Ishikawa (cell line): ENCODE results near the gene DLG3.

Experiments used
- CEBPB ChIP-seq: IDR thresholded peaks from 2 replicates; pipeline ENCODE4 v1.6.1; 2012
- CREB1 ChIP-seq: IDR thresholded peaks from 2 replicates; pipeline ENCODE4 v1.6.1; 2012; ENCODE audit warnings: low read depth
- EGR1 ChIP-seq: IDR thresholded peaks from 2 replicates; pipeline ENCODE4 v1.6.1; 2012
- EP300 ChIP-seq: IDR thresholded peaks from 2 replicates; pipeline ENCODE4 v1.6.1; 2012; ENCODE audit warnings: borderline replicate concordance
- FOXM1 ChIP-seq: IDR thresholded peaks from 2 replicates; pipeline ENCODE4 v1.6.1; 2012; ENCODE audit warnings: low read depth, borderline replicate concordance
- MAX ChIP-seq: IDR thresholded peaks from 2 replicates; pipeline ENCODE4 v1.6.1; 2012
- NFIC ChIP-seq: IDR thresholded peaks from 2 replicates; pipeline ENCODE4 v1.6.1; 2012
- RAD21 ChIP-seq: IDR thresholded peaks from 2 replicates; pipeline ENCODE4 v1.6.1; 2012; ENCODE audit warnings: low read depth
- REST ChIP-seq: IDR thresholded peaks from 2 replicates; pipeline ENCODE4 v1.6.1; 2012; ENCODE audit warnings: low read depth, mild to moderate bottlenecking
- TAF1 ChIP-seq: IDR thresholded peaks from 2 replicates; pipeline ENCODE4 v1.6.1; 2012; ENCODE audit warnings: low read depth, mild to moderate bottlenecking
- TCF12 ChIP-seq: IDR thresholded peaks from 2 replicates; pipeline ENCODE4 v1.6.1; 2012; ENCODE audit warnings: low read depth
- TEAD4 ChIP-seq: IDR thresholded peaks from 2 replicates; pipeline ENCODE4 v1.6.1; 2012
- YY1 ChIP-seq: IDR thresholded peaks from 2 replicates; pipeline ENCODE4 v1.6.1; 2012; ENCODE audit warnings: low read depth
- ZBTB7A ChIP-seq: IDR thresholded peaks from 2 replicates; pipeline ENCODE4 v1.6.1; 2012; ENCODE audit warnings: low read depth
- TF ChIP-seq, protein P1 (sequence below): IDR thresholded peaks from 2 replicates; pipeline ENCODE4 v1.6.1; 2012

Gene DLG3

DNA sequence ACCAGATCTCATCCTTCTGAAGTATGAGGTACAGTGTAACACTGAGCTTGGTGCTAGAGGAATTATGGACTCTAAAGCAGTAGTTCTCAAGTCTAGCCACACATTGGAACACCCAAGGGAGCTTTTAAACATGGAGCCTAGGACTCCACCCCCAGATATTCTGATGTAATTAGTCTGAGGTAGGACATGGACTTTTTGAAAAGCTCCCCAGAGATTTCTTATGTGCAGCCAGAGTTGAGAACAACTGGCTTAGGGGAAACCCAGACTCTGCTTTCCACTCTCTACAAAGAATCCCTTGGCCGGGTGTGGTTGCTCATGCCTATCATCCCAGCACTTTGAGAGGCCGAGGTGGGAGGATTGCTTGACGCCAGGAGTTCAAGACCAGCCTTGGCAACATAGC lies 33.2 kb upstream of the DLG3 start:
- TF ChIP-seq CREB1 = no peak
- no peak for TF ChIP-seq TEAD4
- no peak for TF ChIP-seq TAF1

GRCh38 chrX:70421618-70422017 lies 23.0 kb upstream of the DLG3 start:
- TF ChIP-seq REST (no peak), TEAD4 (no peak), RAD21 (no peak), MAX (no peak), TCF12 (no peak), FOXM1 (no peak), CREB1 (no peak), TAF1 (no peak), EGR1 (no peak), YY1 (no peak), EP300 (no peak), CEBPB (no peak)
- TF ChIP-seq, protein P1, sequence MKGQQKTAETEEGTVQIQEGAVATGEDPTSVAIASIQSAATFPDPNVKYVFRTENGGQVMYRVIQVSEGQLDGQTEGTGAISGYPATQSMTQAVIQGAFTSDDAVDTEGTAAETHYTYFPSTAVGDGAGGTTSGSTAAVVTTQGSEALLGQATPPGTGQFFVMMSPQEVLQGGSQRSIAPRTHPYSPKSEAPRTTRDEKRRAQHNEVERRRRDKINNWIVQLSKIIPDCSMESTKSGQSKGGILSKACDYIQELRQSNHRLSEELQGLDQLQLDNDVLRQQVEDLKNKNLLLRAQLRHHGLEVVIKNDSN = no peak

- TF ChIP-seq TAF1 (no peak), CEBPB (no peak), TCF12 (no peak), YY1 (no peak), FOXM1 (no peak), EGR1 (no peak), MAX (no peak), REST (no peak), RAD21 (no peak), NFIC (no peak), CREB1 (no peak), TEAD4 (no peak), EP300 (no peak), ZBTB7A (no peak)
- TF ChIP-seq, protein P1 = no peak
Measured at GRCh38 chrX:70422851-70423341, 21.7 kb upstream of the DLG3 start, which contains the start of gene GDPD2. Gene GDPD2, plus strand, starts transcription at chrX:70423314. Its CDS starts 1,671 bp downstream, at chrX:70424985.

- no peak for TF ChIP-seq EP300
- TF ChIP-seq YY1 = no peak
- TF ChIP-seq EGR1 = no peak
- no peak for TF ChIP-seq FOXM1
- TF ChIP-seq TAF1 = no peak
- no peak for TF ChIP-seq MAX
Measured at GRCh38 chrX:70423936-70424675, 20.5 kb upstream of the DLG3 start.

- no peak for TF ChIP-seq YY1
- TF ChIP-seq TEAD4 = no peak
- TF ChIP-seq REST = no peak
- TF ChIP-seq, protein P1 = no peak
- TF ChIP-seq CREB1 = no peak
- TF ChIP-seq ZBTB7A = no peak
- TF ChIP-seq RAD21 = no peak
Measured at GRCh38 chrX:70424801-70425200, 19.8 kb upstream of the DLG3 start.
